ENCODE measurements around the gene POLK.

POLK gene

GRCh38 chr5:75611311-75612225, 99.9 kb downstream of the POLK start, which contains the start of gene ANKDD1B:
Gene ANKDD1B (plus strand): TSS chr5:75611453. CDS start chr5:75611635, 182 bp downstream.
- no peak for DNase-seq

DNA sequence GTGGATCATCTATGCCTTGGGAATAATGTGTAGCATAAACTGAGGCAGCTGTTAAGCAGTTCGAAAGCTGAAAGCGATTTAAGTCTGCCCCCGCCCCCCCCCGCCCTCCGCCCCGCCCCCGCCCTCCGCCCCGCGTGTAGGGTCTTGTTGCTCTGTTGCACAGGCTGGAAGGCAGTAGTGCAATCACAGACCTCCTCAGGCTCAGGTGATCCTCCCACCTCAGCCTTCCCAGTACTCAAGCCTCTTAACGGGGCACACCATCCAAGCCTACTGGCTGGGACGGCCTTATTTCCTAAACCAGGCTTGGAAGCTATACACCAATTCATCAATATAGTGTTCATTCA, 100.5 kb downstream of the POLK start:
- no peak for DNase-seq

DNA sequence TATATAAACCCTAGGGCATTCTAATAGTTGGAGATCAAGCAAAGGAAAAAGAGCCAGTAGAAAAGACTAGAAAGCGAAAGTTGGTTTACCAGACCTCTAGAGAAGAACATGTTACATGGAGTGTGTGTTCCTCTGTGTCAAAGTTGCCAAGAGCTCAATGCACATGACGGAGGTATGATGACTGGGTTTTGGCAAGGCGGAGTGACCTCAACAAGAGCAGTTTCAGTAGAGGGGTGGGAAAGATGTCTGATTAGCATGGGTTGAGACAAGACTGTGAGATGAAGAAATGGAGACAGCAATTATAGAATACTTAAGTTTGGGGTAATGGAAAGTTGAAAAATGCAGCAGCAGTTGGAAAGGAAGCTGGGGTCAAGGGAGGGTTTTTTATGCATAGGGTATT, 101.2 kb downstream of the POLK start:
- DNase-seq, result no peak

GRCh38 chr5:75614176-75614575, 102.5 kb downstream of the POLK start:
- DNase-seq, result no peak

DNA sequence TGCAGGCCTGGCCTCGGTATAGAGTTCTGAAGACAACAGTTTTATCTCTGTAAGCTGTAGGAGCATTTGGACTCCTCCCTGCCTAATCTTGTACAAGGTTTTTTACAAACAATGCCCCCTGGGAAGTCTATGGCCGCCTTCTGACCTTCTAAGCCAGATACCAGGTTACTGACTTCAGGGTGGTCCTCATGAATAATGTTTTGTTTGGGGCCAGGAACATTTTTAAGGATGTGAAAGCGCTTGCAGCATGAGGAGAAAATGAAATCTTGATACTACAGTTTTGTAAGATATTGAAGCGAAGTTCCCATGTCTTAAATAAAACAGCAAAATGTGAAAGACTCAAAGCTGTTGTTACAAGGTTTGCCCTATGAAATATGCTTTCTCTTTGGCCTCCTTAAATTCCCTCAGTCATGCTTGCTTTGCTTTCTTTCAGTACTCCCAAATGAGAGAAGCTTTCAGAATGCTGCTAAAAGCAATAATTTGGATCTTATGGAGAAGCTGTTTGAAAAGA, 104.7 kb downstream of the POLK start:
- DNase-seq, result no peak

GRCh38 chr5:75616971-75617621, 105.4 kb downstream of the POLK start:
- no peak for DNase-seq

- DNase-seq, result no peak
Measured at GRCh38 chr5:75617736-75618352, 106.2 kb downstream of the POLK start.

DNA sequence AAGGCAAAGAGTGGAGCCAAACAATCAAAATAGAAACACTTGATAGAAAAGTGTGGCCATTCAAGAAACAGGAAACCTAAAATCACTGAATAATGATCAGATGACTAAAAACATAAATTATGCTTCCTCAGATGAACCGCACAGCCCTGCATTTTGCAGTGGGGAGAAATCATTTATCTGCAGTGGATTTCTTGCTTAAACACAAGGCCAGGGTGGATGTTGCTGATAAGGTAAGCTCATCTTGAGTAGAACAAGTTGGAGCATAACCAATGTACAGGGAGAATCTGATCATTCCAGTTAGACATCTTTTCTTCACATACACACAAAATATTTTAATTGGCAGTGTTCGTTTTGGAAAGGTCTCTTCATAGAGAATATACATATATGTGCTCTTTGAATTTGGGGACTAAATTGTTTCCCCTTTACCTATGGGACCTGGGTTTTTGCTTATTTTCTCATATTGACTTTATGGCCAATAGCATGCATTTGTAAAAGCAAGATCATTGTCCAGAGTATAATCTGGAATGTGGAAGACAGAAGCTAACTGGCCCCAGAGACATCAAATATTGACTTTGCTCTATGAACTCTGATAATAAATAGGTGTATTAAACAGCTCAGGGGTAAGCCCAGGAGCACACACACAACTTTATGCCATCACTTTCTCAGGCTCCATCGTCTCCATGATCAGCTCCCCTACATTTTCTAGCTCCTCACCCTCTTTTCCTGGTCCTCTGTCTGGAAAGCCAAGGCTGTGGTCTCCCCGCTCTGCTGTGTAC, 108.7 kb downstream of the POLK start:
- no peak for DNase-seq

GRCh38 chr5:75622564-75622963, 110.9 kb downstream of the POLK start:
- DNase-seq, result no peak

- DNase-seq, result no peak
Measured at GRCh38 chr5:75623846-75624245, 112.2 kb downstream of the POLK start.

DNA sequence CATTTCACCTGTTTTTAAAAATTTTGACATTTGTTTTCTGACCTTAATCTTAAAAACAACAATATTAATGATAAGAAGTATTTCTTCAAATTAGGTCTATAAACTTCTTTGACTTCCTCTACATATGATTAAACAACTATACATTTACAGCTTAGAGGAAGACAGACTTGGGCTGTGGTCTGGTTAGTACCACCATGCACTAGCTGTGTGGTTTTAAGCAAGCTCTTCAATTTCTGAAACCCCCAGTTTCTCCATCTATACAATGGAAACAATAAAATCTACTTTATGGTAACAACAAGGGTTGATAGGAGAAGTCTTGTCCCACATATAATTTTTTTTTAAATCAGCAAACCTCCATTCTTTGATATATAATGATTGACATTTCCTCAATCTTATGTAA, 115.3 kb downstream of the POLK start:
- DNase-seq, result no peak

DNA sequence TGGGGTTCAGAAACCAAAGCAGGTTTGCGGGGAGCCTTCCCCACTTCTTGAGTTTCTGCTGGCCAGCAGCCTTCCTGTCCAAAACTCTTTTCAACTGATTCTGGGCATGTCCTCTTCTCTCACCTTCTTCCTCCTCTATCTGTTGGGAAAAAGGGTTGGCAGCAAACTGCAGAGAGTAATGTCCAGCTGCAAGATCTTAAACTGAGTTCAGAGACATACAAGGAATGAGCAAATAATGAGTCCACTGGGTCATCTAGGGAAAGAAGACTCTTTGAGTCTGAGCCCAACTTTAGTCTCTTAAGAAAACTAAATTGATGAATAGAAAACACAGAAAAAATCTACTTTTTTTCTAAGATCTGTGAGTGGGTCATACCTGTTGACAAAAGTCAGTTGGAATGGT, 116.1 kb downstream of the POLK start:
- DNase-seq, result no peak

GRCh38 chr5:75630875-75631274, 119.2 kb downstream of the POLK start:
- no peak for DNase-seq

- DNase-seq, result no peak
Measured at GRCh38 chr5:75632321-75632720, 120.6 kb downstream of the POLK start.

- no peak for DNase-seq
Measured at GRCh38 chr5:75637949-75638348, 126.3 kb downstream of the POLK start.

DNA sequence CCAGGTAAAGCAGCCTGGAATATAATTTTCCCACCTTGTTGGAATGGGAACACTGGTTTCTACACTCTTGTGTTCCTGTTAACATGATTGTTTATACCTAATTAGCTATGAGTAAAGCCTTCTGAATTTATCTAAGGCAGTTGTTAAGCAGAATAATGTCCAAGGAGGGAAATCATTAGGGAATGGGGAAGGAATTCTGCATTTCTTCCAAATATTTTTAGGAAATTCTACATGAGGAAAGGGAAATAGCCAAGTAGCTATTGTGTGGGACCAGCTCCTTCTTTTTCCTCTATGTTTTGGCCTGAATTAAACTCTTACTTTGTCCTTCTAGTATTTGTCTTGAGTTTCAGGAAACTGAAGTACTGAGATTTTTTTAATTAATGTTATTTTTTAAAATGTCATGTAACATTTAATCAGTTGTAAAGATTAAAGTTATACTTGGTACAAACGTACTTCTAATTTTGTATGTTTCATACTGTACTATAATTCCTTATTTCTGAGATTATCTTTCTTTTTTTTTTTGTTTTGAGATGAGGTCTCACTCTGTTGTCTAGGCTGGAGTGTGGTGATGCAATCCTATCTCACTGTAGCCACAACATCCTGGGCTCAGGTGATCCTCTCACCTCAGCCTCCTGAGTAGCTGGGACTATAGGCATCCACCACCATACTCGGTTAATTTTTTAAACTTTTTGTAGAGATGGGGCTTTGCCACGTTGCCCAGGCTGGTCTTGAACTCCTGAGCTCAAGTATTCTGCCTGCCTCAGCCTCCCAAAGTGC, 128.0 kb downstream of the POLK start:
- no peak for DNase-seq

- no peak for DNase-seq
Measured at GRCh38 chr5:75640395-75640794, 128.7 kb downstream of the POLK start.

GRCh38 chr5:75640826-75641225, 129.1 kb downstream of the POLK start:
- no peak for DNase-seq

GRCh38 chr5:75648712-75649111, 137.0 kb downstream of the POLK start:
- DNase-seq, result no peak
